GM18868 (cell line): ENCODE measurements around the gene CDK5R2.

Experiments used
- ATAC-seq: cut with Tn5 transposase; IDR thresholded peaks from one replicate; pipeline ENCODE4 v1.9.1; 2021; ENCODE audit warnings: mild to moderate bottlenecking, moderate library complexity; ENCODE audit not compliant: unreplicated experiment

CDK5R2 gene

GRCh38 chr2:218961651-218962570 lies 2.4 kb downstream of the CDK5R2 start:
- ATAC-seq, result no peak

GRCh38 chr2:218962859-218963492 lies 3.5 kb downstream of the CDK5R2 start:
- ATAC-seq, result no peak

GRCh38 chr2:218963601-218964000 lies 4.1 kb downstream of the CDK5R2 start:
- no peak for ATAC-seq

- no peak for ATAC-seq
These were observed 4.7 kb downstream of the CDK5R2 start for GRCh38 chr2:218964041-218964771.

- ATAC-seq, result no peak
These were observed 11.4 kb downstream of the CDK5R2 start for GRCh38 chr2:218970894-218971293.

GRCh38 chr2:218975060-218975777 lies 15.8 kb downstream of the CDK5R2 start:
- ATAC-seq, result no peak

- ATAC-seq, result peak; percentile 90
These were observed 20.6 kb downstream of the CDK5R2 start for GRCh38 chr2:218979846-218980734.

- no peak for ATAC-seq
These were observed 21.4 kb downstream of the CDK5R2 start for GRCh38 chr2:218980735-218981389.

- ATAC-seq, result no peak
These were observed 22.0 kb downstream of the CDK5R2 start for GRCh38 chr2:218981390-218981880.

- ATAC-seq, result no peak
These were observed 22.6 kb downstream of the CDK5R2 start for GRCh38 chr2:218981881-218982585.

GRCh38 chr2:218982586-218983262 lies 23.3 kb downstream of the CDK5R2 start:
- ATAC-seq, result no peak

GRCh38 chr2:218983263-218983933 lies 23.9 kb downstream of the CDK5R2 start:
- no peak for ATAC-seq

GRCh38 chr2:218983934-218984238 lies 24.4 kb downstream of the CDK5R2 start:
- no peak for ATAC-seq

GRCh38 chr2:218984239-218985020 lies 25.0 kb downstream of the CDK5R2 start:
- ATAC-seq, result no peak

GRCh38 chr2:218985021-218985324 lies 25.5 kb downstream of the CDK5R2 start, which contains the start of gene FEV:
Gene FEV (minus strand): TSS chr2:218985184. CDS start chr2:218985075, 109 bp downstream.
- ATAC-seq, result no peak

GRCh38 chr2:218985325-218986091 lies 26.0 kb downstream of the CDK5R2 start:
- no peak for ATAC-seq
